ENCODE results near the gene FARP1.

Gene FARP1

DNA sequence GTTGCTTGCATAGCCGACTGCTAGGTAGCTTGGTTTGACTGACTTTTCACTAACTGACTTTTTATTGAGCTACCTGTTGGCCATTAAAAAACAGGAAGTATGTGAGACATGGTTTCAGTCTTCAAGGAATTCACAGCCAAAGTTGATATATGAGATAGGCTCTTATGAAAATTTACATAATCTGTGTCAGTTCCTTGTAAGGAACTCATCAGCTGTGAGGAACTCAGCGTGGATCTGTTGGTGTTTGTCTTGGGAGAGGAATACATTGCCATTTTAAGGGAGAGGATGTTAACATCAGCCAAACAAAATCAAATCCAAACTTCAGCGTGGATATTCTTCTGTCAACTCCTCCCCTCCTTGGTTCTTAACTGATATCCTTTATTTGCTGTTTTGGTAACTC, 32.1 kb downstream of the FARP1 start:
- DNase-seq: no peak

- no peak for DNase-seq
Measured at GRCh38 chr13:98175823-98176222, 32.9 kb downstream of the FARP1 start.

- DNase-seq: no peak
Measured at GRCh38 chr13:98176777-98177608, 34.1 kb downstream of the FARP1 start, which contains the start of gene RNF113B. TSS of gene RNF113B (minus strand) at chr13:98177269. CDS start at chr13:98177236, 33 bp downstream.

- no peak for DNase-seq
Measured at GRCh38 chr13:98180092-98180491, 37.2 kb downstream of the FARP1 start.

GRCh38 chr13:98181111-98181815, 38.4 kb downstream of the FARP1 start:
- DNase-seq: no peak

DNA sequence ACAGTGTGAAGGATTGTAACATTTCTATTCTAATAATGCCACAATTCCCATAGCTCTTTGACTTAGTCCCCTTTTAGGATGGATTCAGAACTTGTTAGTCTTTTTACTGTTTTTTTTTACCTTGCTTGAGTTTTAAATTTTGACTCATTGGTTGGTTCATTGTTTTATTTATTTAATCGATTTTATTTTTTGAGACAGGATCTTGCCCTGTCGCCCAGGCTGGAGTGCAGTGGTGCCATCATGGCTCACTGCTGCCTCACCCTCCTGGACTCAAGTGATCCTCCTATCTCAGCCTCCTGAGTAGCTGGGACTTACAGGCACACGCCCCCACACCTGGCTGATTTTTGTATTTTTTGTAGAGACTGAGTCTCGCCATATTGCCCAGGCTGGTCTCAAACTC, 39.3 kb downstream of the FARP1 start:
- no peak for DNase-seq

DNA sequence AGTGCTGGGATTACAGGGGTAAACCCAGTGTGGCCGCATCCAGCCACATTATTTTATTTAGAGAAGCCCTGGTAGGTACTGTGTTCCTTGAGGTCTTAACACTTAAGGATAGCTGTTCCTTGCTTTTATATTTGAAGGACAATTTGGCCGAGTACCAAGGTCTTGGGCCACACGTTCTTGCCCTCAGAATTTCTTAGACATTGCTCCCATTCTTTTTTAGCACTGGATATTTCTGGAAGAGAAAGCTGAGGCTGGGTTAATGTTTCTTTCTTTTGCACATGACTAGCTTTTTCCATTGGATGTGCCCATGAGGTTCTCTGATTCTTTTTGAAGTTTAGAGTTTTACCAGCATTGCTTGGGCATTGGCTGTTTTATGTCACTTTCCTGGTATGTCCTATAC, 39.7 kb downstream of the FARP1 start:
- DNase-seq: no peak

- no peak for DNase-seq
Measured at GRCh38 chr13:98184792-98185191, 41.9 kb downstream of the FARP1 start.

DNA sequence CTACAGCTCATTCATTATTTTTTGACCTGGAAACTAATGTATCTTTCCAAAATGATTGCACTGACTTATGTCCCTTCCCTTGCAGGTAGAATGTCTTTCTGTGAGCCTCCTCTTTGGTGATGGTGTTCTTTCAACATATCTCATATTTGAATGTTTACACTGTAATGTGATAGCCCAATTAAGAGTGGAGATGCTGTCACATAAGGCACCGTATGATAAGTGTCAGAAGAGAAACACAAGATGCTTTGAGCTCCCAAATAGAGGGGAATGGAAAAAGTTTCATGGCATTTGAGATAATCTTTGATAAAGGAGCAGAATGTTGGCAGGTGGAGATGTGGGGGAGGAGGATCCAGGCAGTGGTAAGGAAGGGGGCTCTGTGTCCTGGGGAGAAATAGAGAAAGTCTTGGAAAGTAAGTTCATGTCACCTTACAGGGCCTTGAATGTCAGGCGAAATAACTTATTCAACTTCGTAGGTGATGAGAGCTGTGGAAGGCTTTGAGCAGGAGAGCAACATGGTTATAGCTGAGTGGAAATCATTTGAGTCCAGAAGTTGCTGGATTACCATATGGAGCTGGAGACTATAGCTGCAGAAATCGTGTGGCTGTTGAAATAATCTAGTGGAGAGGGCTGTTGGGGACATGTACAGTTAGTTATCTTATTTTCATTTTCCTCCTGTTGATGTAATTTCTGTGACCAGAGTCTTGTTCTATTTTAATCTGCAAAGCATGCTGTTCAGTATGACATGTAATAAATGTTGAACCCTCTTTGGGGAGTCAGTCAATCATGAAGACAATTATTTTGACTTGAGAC, 44.5 kb downstream of the FARP1 start:
- no peak for DNase-seq

- DNase-seq: no peak
Measured at GRCh38 chr13:98187965-98188261, 45.0 kb downstream of the FARP1 start.

GRCh38 chr13:98188544-98189166, 45.8 kb downstream of the FARP1 start:
- no peak for DNase-seq

- DNase-seq: no peak
Measured at GRCh38 chr13:98189841-98190505, 47.1 kb downstream of the FARP1 start.

DNA sequence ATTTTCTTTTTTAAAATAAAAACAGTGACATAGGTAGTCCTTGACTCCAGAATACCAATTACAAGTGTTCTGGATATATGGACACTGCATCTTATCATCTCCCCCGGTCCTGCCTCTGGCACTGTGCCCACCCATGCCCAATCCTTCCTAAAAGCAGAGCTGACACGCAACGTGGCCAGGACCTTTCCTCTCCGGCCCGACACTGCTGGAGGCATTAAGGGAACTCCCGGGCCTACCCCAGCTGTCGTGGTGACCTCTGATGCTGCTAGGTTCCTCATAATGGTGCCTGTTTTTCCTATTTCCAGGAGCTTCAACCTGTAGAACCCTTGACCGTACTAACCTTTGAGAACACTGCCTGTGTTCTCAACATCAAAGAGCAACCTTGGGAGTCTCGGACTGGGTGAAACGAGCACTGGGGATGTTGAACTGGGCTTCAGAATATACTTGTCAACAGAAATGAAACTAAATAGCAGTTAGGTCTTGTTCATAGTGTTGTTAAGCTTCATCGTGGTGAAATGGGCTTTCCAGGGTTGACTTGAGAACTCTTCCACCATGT, 48.1 kb downstream of the FARP1 start:
- no peak for DNase-seq

- DNase-seq: no peak
Measured at GRCh38 chr13:98192008-98192407, 49.1 kb downstream of the FARP1 start.

GRCh38 chr13:98195054-98195791, 52.3 kb downstream of the FARP1 start:
- DNase-seq: no peak

DNA sequence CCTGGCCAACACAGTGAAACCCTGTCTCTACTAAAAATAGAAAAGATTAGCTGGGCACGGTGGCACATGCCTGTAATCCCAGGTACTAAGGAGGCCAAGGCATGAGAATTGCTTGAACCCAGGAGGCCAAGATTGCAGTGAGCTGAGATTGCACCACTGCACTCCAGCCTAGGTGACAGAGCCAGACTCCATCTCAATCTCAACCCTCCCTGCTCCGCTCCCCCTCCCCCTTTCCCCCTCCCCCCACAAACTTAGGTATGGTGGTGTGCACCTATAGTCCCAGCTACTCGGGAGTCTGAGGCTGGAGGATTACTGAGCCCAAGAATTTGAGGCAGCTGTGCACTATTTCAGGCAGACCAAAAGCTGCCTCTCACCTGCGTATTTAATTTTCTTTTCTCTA, 55.8 kb downstream of the FARP1 start:
- DNase-seq: no peak

GRCh38 chr13:98199480-98199879, 56.6 kb downstream of the FARP1 start:
- no peak for DNase-seq

DNA sequence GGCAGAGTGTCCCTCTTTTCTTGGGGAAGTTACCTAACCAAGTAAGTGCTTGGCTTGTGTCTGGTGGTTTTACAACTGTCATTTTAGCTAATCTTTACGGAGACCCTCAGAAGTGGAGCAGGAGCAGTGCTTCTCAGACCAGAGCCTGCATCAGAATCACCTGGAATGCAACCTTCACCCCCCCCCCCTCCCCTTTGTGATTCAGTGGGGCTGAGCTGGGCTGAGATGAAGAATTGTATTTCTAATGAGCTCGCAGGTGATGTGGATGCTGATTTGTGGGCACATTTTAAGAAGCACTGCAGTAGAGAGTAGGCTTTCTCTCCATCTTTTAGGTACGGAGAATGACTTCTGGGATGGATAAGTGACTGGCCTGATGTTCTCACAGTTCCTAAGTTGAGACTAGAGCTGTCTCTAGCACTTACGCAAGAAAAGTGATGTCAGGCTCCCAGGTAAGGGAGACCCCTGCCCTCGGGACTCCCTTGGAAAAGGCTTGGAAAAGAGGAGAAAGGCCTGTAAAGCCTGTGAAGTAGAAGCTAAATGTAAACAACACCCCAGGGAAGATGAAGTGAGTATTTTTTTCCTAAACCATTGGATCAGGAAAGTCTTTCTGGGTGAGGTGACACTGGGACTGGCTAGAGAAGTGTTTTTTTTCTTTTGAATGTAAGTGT, 57.5 kb downstream of the FARP1 start:
- no peak for DNase-seq

- no peak for DNase-seq
Measured at GRCh38 chr13:98201189-98201588, 58.3 kb downstream of the FARP1 start.

DNA sequence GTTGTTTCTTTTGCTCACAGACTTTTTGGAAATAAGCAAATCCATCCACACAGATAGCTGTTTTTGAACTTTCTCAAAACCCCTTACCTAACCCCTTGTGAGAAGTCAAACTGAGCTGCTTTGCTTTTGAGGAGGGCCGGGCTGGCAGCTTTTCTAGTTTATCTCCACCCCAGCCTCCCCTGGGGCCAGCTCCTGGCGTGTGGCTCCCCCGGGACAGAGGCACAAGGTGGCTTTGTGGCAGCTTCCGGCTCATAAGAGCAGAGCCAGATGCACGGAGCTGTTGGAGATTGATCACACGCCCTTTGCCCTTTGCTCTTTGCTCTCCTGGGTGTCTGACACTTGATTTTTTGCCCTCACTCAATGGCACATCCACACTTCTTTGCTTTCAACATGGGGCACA, 59.1 kb downstream of the FARP1 start:
- no peak for DNase-seq

Measured in activated T-cell treated with anti-CD3 and anti-CD28 coated beads, Interleukin-2, amount 50 U/mL, for 48 hours (primary cell).